ENCODE measurements around the gene FIBP.

Gene FIBP

GRCh38 chr11:65888163-65888814, at the start of gene FIBP:
Gene FIBP (minus strand): TSS chr11:65888471. CDS start chr11:65888418, 53 bp downstream.
- Mint-ChIP-seq H3K9me3 (no peaks in the 10 kb centered on the region), H3K4me1 (ENCODE audit: low read depth) (peaks cover 48% of the 10 kb centered on the region), H3K27ac (peak within 1 kb of the TSS; percentile 91), H3K36me3 (ENCODE audit: low read depth) (peaks cover 37% of the 10 kb centered on the region), H3K27me3 (ENCODE audit: low read depth) (no peaks in the 10 kb centered on the region), H3K4me3 (peak within 1 kb of the TSS; percentile 99)
- DNase-seq (ENCODE audit: low spot score) = peak; percentile 93

- no peaks in the 10 kb centered on the region for H3K9me3 Mint-ChIP-seq
- H3K36me3 Mint-ChIP-seq (ENCODE audit: low read depth) = no peaks in the 10 kb centered on the region
- no peak overlapping the region for H3K4me3 Mint-ChIP-seq
- DNase-seq (ENCODE audit: low spot score) = no peak
- peaks cover 7% of the 10 kb centered on the region for H3K4me1 Mint-ChIP-seq (ENCODE audit: low read depth)
- H3K27ac Mint-ChIP-seq = no peak overlapping the region
- H3K27me3 Mint-ChIP-seq (ENCODE audit: low read depth) = no peaks in the 10 kb centered on the region
These were observed 49.5 kb upstream of the FIBP start for GRCh38 chr11:65937766-65938165.

GRCh38 chr11:65934014-65934413, 45.7 kb upstream of the FIBP start:
- Mint-ChIP-seq H3K27ac (no peak overlapping the region), H3K9me3 (no peaks in the 10 kb centered on the region), H3K4me1 (ENCODE audit: low read depth) (peaks cover 10% of the 10 kb centered on the region), H3K36me3 (ENCODE audit: low read depth) (peaks cover 2% of the 10 kb centered on the region), H3K4me3 (no peak overlapping the region), H3K27me3 (ENCODE audit: low read depth) (no peaks in the 10 kb centered on the region)
- DNase-seq (ENCODE audit: low spot score) = no peak

GRCh38 chr11:65932558-65932919, 44.3 kb upstream of the FIBP start:
- Mint-ChIP-seq H3K4me3 (no peak overlapping the region), H3K9me3 (no peaks in the 10 kb centered on the region), H3K27ac (no peak overlapping the region), H3K27me3 (ENCODE audit: low read depth) (no peaks in the 10 kb centered on the region), H3K36me3 (ENCODE audit: low read depth) (peaks cover 2% of the 10 kb centered on the region), H3K4me1 (ENCODE audit: low read depth) (peaks cover 23% of the 10 kb centered on the region)
- no peak for DNase-seq (ENCODE audit: low spot score)

GRCh38 chr11:65931773-65932557, 43.7 kb upstream of the FIBP start:
- Mint-ChIP-seq H3K9me3 (no peaks in the 10 kb centered on the region), H3K4me3 (no peak overlapping the region), H3K27me3 (ENCODE audit: low read depth) (no peaks in the 10 kb centered on the region), H3K4me1 (ENCODE audit: low read depth) (peaks cover 27% of the 10 kb centered on the region), H3K27ac (peak overlapping the region; percentile 75), H3K36me3 (ENCODE audit: low read depth) (peaks cover 2% of the 10 kb centered on the region)
- DNase-seq (ENCODE audit: low spot score) = no peak

- Mint-ChIP-seq H3K27ac (peak overlapping the region; percentile 95), H3K4me3 (peak overlapping the region; percentile 80), H3K9me3 (no peaks in the 10 kb centered on the region), H3K27me3 (ENCODE audit: low read depth) (no peaks in the 10 kb centered on the region), H3K4me1 (ENCODE audit: low read depth) (peaks cover 30% of the 10 kb centered on the region), H3K36me3 (ENCODE audit: low read depth) (peaks cover 2% of the 10 kb centered on the region)
- DNase-seq (ENCODE audit: low spot score) = no peak
These were observed 40.4 kb upstream of the FIBP start for GRCh38 chr11:65928667-65929066.

- DNase-seq (ENCODE audit: low spot score) = peak; percentile 64
- peaks cover 30% of the 10 kb centered on the region for H3K4me1 Mint-ChIP-seq (ENCODE audit: low read depth)
- H3K27me3 Mint-ChIP-seq (ENCODE audit: low read depth) = no peaks in the 10 kb centered on the region
- H3K36me3 Mint-ChIP-seq (ENCODE audit: low read depth) = peaks cover 8% of the 10 kb centered on the region
- H3K4me3 Mint-ChIP-seq = peak overlapping the region; percentile 80
- peak overlapping the region; percentile 95 for H3K27ac Mint-ChIP-seq
- no peaks in the 10 kb centered on the region for H3K9me3 Mint-ChIP-seq
These were observed 39.7 kb upstream of the FIBP start for GRCh38 chr11:65927904-65928397.

GRCh38 chr11:65925397-65925796, 37.1 kb upstream of the FIBP start:
- Mint-ChIP-seq H3K4me3 (no peak overlapping the region), H3K36me3 (ENCODE audit: low read depth) (peaks cover 19% of the 10 kb centered on the region), H3K9me3 (no peaks in the 10 kb centered on the region), H3K27me3 (ENCODE audit: low read depth) (no peaks in the 10 kb centered on the region), H3K27ac (peak overlapping the region; percentile 50), H3K4me1 (ENCODE audit: low read depth) (peaks cover 27% of the 10 kb centered on the region)
- no peak for DNase-seq (ENCODE audit: low spot score)

GRCh38 chr11:65922565-65922964, 34.3 kb upstream of the FIBP start:
- H3K4me3 Mint-ChIP-seq = no peak overlapping the region
- H3K27me3 Mint-ChIP-seq (ENCODE audit: low read depth) = no peaks in the 10 kb centered on the region
- DNase-seq (ENCODE audit: low spot score) = no peak
- H3K4me1 Mint-ChIP-seq (ENCODE audit: low read depth) = peaks cover 11% of the 10 kb centered on the region
- no peaks in the 10 kb centered on the region for H3K9me3 Mint-ChIP-seq
- peaks cover 20% of the 10 kb centered on the region for H3K36me3 Mint-ChIP-seq (ENCODE audit: low read depth)
- no peak overlapping the region for H3K27ac Mint-ChIP-seq

- Mint-ChIP-seq H3K27ac (peak overlapping the region; percentile 36), H3K36me3 (ENCODE audit: low read depth) (peaks cover 25% of the 10 kb centered on the region), H3K9me3 (no peaks in the 10 kb centered on the region), H3K4me1 (ENCODE audit: low read depth) (peaks cover 10% of the 10 kb centered on the region), H3K27me3 (ENCODE audit: low read depth) (no peaks in the 10 kb centered on the region), H3K4me3 (peak overlapping the region; percentile 24)
- DNase-seq (ENCODE audit: low spot score) = no peak
These were observed 33.6 kb upstream of the FIBP start for GRCh38 chr11:65921876-65922275.

GRCh38 chr11:65921033-65921555, 32.8 kb upstream of the FIBP start:
- Mint-ChIP-seq H3K4me1 (ENCODE audit: low read depth) (peaks cover 14% of the 10 kb centered on the region), H3K4me3 (peak overlapping the region; percentile 91), H3K36me3 (ENCODE audit: low read depth) (peaks cover 28% of the 10 kb centered on the region), H3K9me3 (no peaks in the 10 kb centered on the region), H3K27ac (peak overlapping the region; percentile 31), H3K27me3 (ENCODE audit: low read depth) (no peaks in the 10 kb centered on the region)
- no peak for DNase-seq (ENCODE audit: low spot score)

- DNase-seq (ENCODE audit: low spot score) = no peak
- H3K4me1 Mint-ChIP-seq (ENCODE audit: low read depth) = peaks cover 14% of the 10 kb centered on the region
- H3K9me3 Mint-ChIP-seq = no peaks in the 10 kb centered on the region
- H3K36me3 Mint-ChIP-seq (ENCODE audit: low read depth) = peaks cover 28% of the 10 kb centered on the region
- peak overlapping the region; percentile 84 for H3K27ac Mint-ChIP-seq
- peak overlapping the region; percentile 91 for H3K4me3 Mint-ChIP-seq
- no peaks in the 10 kb centered on the region for H3K27me3 Mint-ChIP-seq (ENCODE audit: low read depth)
These were observed 32.1 kb upstream of the FIBP start for GRCh38 chr11:65920372-65920802.

- Mint-ChIP-seq H3K27me3 (ENCODE audit: low read depth) (no peaks in the 10 kb centered on the region), H3K27ac (peak overlapping the region; percentile 84), H3K36me3 (ENCODE audit: low read depth) (peaks cover 28% of the 10 kb centered on the region), H3K4me3 (peak overlapping the region; percentile 91), H3K9me3 (no peaks in the 10 kb centered on the region), H3K4me1 (ENCODE audit: low read depth) (peaks cover 14% of the 10 kb centered on the region)
- no peak for DNase-seq (ENCODE audit: low spot score)
These were observed 31.5 kb upstream of the FIBP start for GRCh38 chr11:65919573-65920371.
